GM12878 (cell line): Measurements from ENCODE around the gene NELL1. TPM values are rescaled to one million over a fixed set of nuclear protein-coding genes. Genes with fewer than 3 reads are reported as not detected.
A peak's percentile ranks its signal among the peaks of the same experiment; 100 is the strongest.

ENCODE experiments used
- ATAC-seq: fragments of 200-7000 bp; cut with Tn5 transposase; 3 replicates; pipeline ENCODE4 v1.9.1; 2020; ENCODE audit warnings: mild to moderate bottlenecking, moderate library complexity
- BruUV-seq: library from RNA; stranded (reverse); fragments of 400-500 nt; replicated peaks from 2 replicates; lab custom pipeline; 2021; lab: Mats Ljungman, UMichigan
- CTCF ChIA-PET: fragments of 300-600 bp; sonication (Branson Sonifier 250); formaldehyde crosslinking; extraction: SDS; loops from one replicate; lab custom pipeline; 2021; ENCODE audit warnings: inconsistent platforms; lab: Yijun Ruan, JAX
- POLR2A ChIA-PET: fragments of 350-600 bp; formaldehyde crosslinking; extraction: SDS; loops from one replicate; lab custom pipeline; 2021; ENCODE audit warnings: inconsistent platforms; lab: Charles Lee
- RAD21 ChIA-PET: fragments of 300-600 bp; sonication (Branson Sonifier 250); formaldehyde crosslinking; loops from one replicate; lab custom pipeline; 2023; ENCODE audit warnings: antibody characterized with exemption; ENCODE audit not compliant: unreplicated experiment; lab: Charles Lee
- SMC1A ChIA-PET: fragments of 300-600 bp; sonication (Branson Sonifier 250); formaldehyde crosslinking; loops from one replicate; lab custom pipeline; 2023; ENCODE audit not compliant: unreplicated experiment, uncharacterized antibody; lab: Charles Lee
- DNase-seq: peaks from one replicate; pipeline ENCODE4 v3.0.0-alpha.2; 2011; ENCODE audit warnings: low read depth, low spot score
- FAIRE-seq: peaks from 3 replicates; lab custom pipeline; 2011; peaks lifted over from hg19 to GRCh38; lab: Jason Lieb, UNC
- H2AFZ ChIP-seq: 2 replicates; pipeline ENCODE4 v1.6.0; 2011; ENCODE audit warnings: low read depth, low read length, control low read depth; ENCODE audit not compliant: control insufficient read depth
- H3K27ac ChIP-seq: 2 replicates; pipeline ENCODE4 v1.5.1; 2011; ENCODE audit warnings: control low read depth; ENCODE audit not compliant: control insufficient read depth, insufficient read depth
- H3K27me3 ChIP-seq, 2 experiments: replicated peaks in 1 of 2; 2 replicates each; pipeline versions ENCODE4 v1.6.0 to v1.6.1; 2011; ENCODE audit warnings: low read length in 1 of 2; ENCODE audit not compliant: control insufficient read depth in 2 of 2, insufficient read depth in 2 of 2
- H3K36me3 ChIP-seq, 2 experiments: 2 replicates each; pipeline ENCODE4 v1.5.1; 2011; ENCODE audit warnings: low read length in 1 of 2; ENCODE audit not compliant: control insufficient read depth in 2 of 2, insufficient read depth in 2 of 2
- H3K4me1 ChIP-seq: 2 replicates; pipeline ENCODE4 v1.6.1; 2011; ENCODE audit warnings: mild to moderate bottlenecking, low read length, moderate library complexity, mixed read lengths; ENCODE audit not compliant: control insufficient read depth, insufficient read depth
- H3K4me2 ChIP-seq: 2 replicates; pipeline ENCODE4 v1.6.0; 2011; ENCODE audit warnings: control low read depth; ENCODE audit not compliant: control insufficient read depth, insufficient read depth
- H3K4me3 ChIP-seq: fragments of 200-600 bp; sonication (generic); 2 replicates; pipeline ENCODE4 v1.5.1; 2016
- H3K79me2 ChIP-seq: 2 replicates; pipeline ENCODE4 v1.6.0; 2011; ENCODE audit warnings: low read length; ENCODE audit not compliant: control insufficient read depth, insufficient read depth
- H3K9ac ChIP-seq: 2 replicates; pipeline ENCODE4 v1.8.0; 2011; ENCODE audit warnings: low read length, control low read depth, mixed read lengths; ENCODE audit not compliant: control insufficient read depth, insufficient read depth
- H3K9me3 ChIP-seq: replicated peaks from 3 replicates; pipeline ENCODE4 v1.5.1; 2011; ENCODE audit warnings: mild to moderate bottlenecking, low read length; ENCODE audit not compliant: control insufficient read depth, insufficient read depth
- H4K20me1 ChIP-seq: 2 replicates; pipeline ENCODE4 v1.6.0; 2011; ENCODE audit not compliant: control insufficient read depth, insufficient read depth
- EZH2 ChIP-seq: IDR thresholded peaks from 2 replicates; pipeline ENCODE4 v1.6.1; 2012; ENCODE audit warnings: low read depth, mild to moderate bottlenecking, control low read depth, inconsistent platforms, low read length, borderline replicate concordance; ENCODE audit not compliant: control insufficient read depth
- POLR2A ChIP-seq: IDR thresholded peaks from 2 replicates; pipeline ENCODE4 v1.6.1; 2011; ENCODE audit warnings: low read depth, mild to moderate bottlenecking, low read length
- RAD21 ChIP-seq: IDR thresholded peaks from 2 replicates; pipeline ENCODE4 v1.6.1; 2011; ENCODE audit warnings: mild to moderate bottlenecking, low read depth, low read length, moderate library complexity; ENCODE audit not compliant: insufficient read depth
- RB1 ChIP-seq: fragments of 450-650 bp; formaldehyde crosslinking; IDR thresholded peaks from 2 replicates; pipeline ENCODE4 v1.6.1; 2017; ENCODE audit warnings: mild to moderate bottlenecking, borderline replicate concordance
- REST ChIP-seq: IDR thresholded peaks from 2 replicates; pipeline ENCODE4 v1.6.1; 2012; ENCODE audit warnings: mild to moderate bottlenecking, low read depth, low read length
- SMAD5 ChIP-seq: IDR thresholded peaks from 2 replicates; pipeline ENCODE4 v1.6.1; 2016; ENCODE audit warnings: antibody characterized with exemption, low read depth
- STAT3 ChIP-seq: IDR thresholded peaks from 2 replicates; pipeline ENCODE4 v1.6.1; 2011; ENCODE audit warnings: low read depth, low read length, improper control_type of control experiment
- SUPT20H ChIP-seq: IDR thresholded peaks from 2 replicates; pipeline ENCODE4 v1.6.1; 2011; ENCODE audit warnings: low read depth, mild to moderate bottlenecking, low read length, moderate library complexity, borderline replicate concordance; ENCODE audit not compliant: control insufficient read depth
- USF1 ChIP-seq: IDR thresholded peaks from 2 replicates; pipeline ENCODE4 v1.6.1; 2011; ENCODE audit warnings: borderline replicate concordance, low read depth, mild to moderate bottlenecking, moderate library complexity, mixed read lengths, low read length; ENCODE audit not compliant: insufficient read depth; ENCODE audit errors: extremely low read length
- ZNF24 ChIP-seq: fragments of 450-650 bp; IDR thresholded peaks from 2 replicates; pipeline ENCODE4 v1.6.1; 2017; ENCODE audit warnings: antibody characterized with exemption, mild to moderate bottlenecking
- WGBS: methylation state at CpG from one replicate; pipeline ENCODE4 v1.1.6; 2016; ENCODE audit warnings: low lambda C conversion rate; ENCODE audit not compliant: insufficient replicate concordance, insufficient coverage; ENCODE audit errors: missing lambda C conversion rate; 5-methylcytosine and 5-hydroxymethylcytosine counted together
- in situ Hi-C: fragments of 300-500 bp; cut with MboI; formaldehyde crosslinking; loops from 9 replicates; pipeline ENCODE4 v1.14.3; 2018; ENCODE audit warnings: mixed read lengths
- intact Hi-C: fragments of 100-400 bp; cut with micrococcal nuclease; formaldehyde crosslinking; loops from one replicate; pipeline ENCODE4 v1.14.2; 2022; ENCODE audit not compliant: unreplicated experiment
- polyA plus RNA-seq, 11 experiments: library from polyadenylated mRNA; depleted of rRNA in 4 of 11; unstranded in 6 of 11; stranded (reverse) in 5 of 11; fragments of >200 nt; fragmentation: Nextera tagmentation in 4 of 11; fragmentation: Illumina TruSeq in 1 of 11; extraction: Ambion mirVana in 4 of 11; extraction: Trizol in 1 of 11; gene quantifications; 1 replicate in 1 of 11; 2 replicates in 10 of 11; pipeline versions ENCODE4 v1.2.1 to v1.2.3, GENCODE V29; 2011 to 2016; ENCODE audit warnings: inconsistent platforms in 2 of 11, missing spikeins in 2 of 11, low read depth in 1 of 11
- total RNA-seq, 4 experiments: library from RNA; depleted of rRNA in 3 of 4; stranded (reverse); fragments of >200 nt in 3 of 4; fragmentation: Illumina TruSeq in 1 of 4; extraction: Trizol in 1 of 4; gene quantifications; 2 replicates each; pipeline versions ENCODE4 v1.2.1 to v1.2.3, GENCODE V29; 2013 to 2021

Gene NELL1
- total and polyA plus RNA-seq, 10 of the 15 experiments (the other 5 are each of a cell fraction or from before 2014, with no cell fraction given), result 0.02 to 0.12 TPM; not detected in 8

GRCh38 chr11:21412652-21413383 lies 743.4 kb downstream of the NELL1 start (continued):
- no peak for TF ChIP-seq POLR2A

- FAIRE-seq, result no peak
- H3K79me2 ChIP-seq, result no peaks in the 10 kb centered on the region
- no peak overlapping the region for H2AFZ ChIP-seq
- H3K9me3 ChIP-seq, result no peaks in the 10 kb centered on the region
- ChIA-PET CTCF (no interaction called here), POLR2A (no interaction called here), RAD21 (no interaction called here), SMC1A (no interaction called here)
- no peak for DNase-seq
- 2% methylated on average over 2 of the region's 2 CpGs for WGBS
- H3K9ac ChIP-seq, result no peak overlapping the region
- H3K4me2 ChIP-seq, result no peak overlapping the region
- BruUV-seq, result no TSS peak
- H3K27ac ChIP-seq, result no peak overlapping the region
- ATAC-seq, result peak; percentile 40
- H3K4me3 ChIP-seq, result no peak overlapping the region
- no peaks in the 10 kb centered on the region for H4K20me1 ChIP-seq
- intact Hi-C loops (no loop called here), in situ Hi-C loops (no loop called here)
- no peaks in the 10 kb centered on the region for H3K4me1 ChIP-seq
- H3K36me3 ChIP-seq, result no peaks in the 10 kb centered on the region
- TF ChIP-seq USF1, result no peak
- TF ChIP-seq EZH2, result no peak
- no peak for TF ChIP-seq RB1
- no peak for TF ChIP-seq RAD21
- TF ChIP-seq SMAD5, result no peak
- TF ChIP-seq SUPT20H, result no peak
- no peak for TF ChIP-seq STAT3
- no peak for TF ChIP-seq ZNF24
- TF ChIP-seq REST, result no peak
- no peaks in the 10 kb centered on the region for H3K27me3 ChIP-seq
Observed at GRCh38 chr11:21414953-21415352, 745.6 kb downstream of the NELL1 start.
